Measurements from ENCODE around the gene PADI1. TPM values are rescaled to one million over a fixed set of nuclear protein-coding genes. Genes with fewer than 3 reads are reported as not detected.

PADI1 gene
- polyA plus RNA-seq, 1 of the 3 experiments (the other 2 are of a cell fraction): 0.26 TPM

DNA sequence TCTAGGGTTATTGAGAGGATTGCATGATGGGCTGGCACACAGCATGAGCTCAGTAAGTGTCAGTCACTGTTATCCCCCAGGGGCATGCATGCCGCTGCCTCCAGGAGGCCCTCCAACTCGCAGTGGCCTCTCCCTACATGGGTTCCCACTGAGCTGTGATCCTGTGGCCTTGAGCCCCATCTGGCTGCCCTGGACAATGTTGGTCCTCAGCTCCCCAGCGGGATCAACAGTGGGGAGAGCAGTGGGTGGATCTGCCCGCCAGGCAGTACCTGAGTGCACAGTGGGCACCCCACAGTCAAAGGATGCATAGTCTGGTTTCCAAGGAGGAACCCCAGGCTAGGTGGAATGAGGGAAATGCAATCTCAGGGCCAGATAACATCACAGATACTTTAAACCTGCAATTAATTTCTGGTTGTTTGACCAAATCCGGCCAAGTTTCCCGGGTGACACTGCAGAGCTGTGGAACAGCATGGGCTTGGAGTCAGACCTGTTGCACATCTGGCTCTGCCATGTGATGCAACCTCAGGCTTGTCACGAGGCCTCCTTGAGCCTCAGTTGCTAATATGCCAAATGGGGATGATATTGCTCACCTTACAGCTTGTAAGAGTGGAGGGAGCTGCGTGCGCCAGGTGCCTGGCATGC lies 53.3 kb downstream of the PADI1 start:
- Histone ChIP-seq H3K9me3 (no peaks in the 10 kb centered on the region), H3K27ac (ENCODE audit: low read depth in 2 of 2, low read length in 1 of 2) (no peak overlapping the region), H3K9ac (no peak overlapping the region), H3K36me3 (replicated peaks in 1 of 2; ENCODE audit: control insufficient read depth in 1 of 2, insufficient read depth in 2 of 2, low read length in 1 of 2) (no peaks in the 10 kb centered on the region), H2AFZ (ENCODE audit: low read depth) (no peak overlapping the region), H3K79me2 (ENCODE audit: insufficient read depth) (no peaks in the 10 kb centered on the region), H3K4me1 (ENCODE audit: control insufficient read depth in 1 of 2, insufficient read depth in 2 of 2, low read depth in 1 of 2, low read length in 1 of 2) (no peaks in the 10 kb centered on the region; a peak in 1 of 4 replicates), H3K4me3 (ENCODE audit: low read depth in 2 of 2, low read length in 1 of 2) (no peak overlapping the region), H3F3A (replicated peaks; ENCODE audit: insufficient read depth) (no peaks in the 10 kb centered on the region), H4K20me1 (ENCODE audit: insufficient read depth) (no peaks in the 10 kb centered on the region), H3K9me2 (no peaks in the 10 kb centered on the region), H3K4me2 (no peak overlapping the region), H3K27me3 (ENCODE audit: insufficient read depth) (no peaks in the 10 kb centered on the region)
- DNase-seq: no peak
- ChIA-PET POLR2A (interaction anchor here (1.2 kb wide), 1 partner anchor 19 kb away, joined by 3 read pairs; no protein-coding TSS in a partner anchor), CTCF (interaction anchor here (0.9 to 3.2 kb wide), 5 partner anchors 15 to 133 kb away, joined by 3 to 17 read pairs (median 4); no protein-coding TSS in a partner anchor)
- TF ChIP-seq GABPA (IDR thresholded peaks at IDR 0.05; ENCODE audit: low read depth): no peak
- no peak for TF ChIP-seq EP300 (IDR thresholded peaks at IDR 0.05; ENCODE audit: borderline replicate concordance in 1 of 2, low read depth in 1 of 2, low read length in 1 of 2)
- TF ChIP-seq ELF1 (IDR thresholded peaks at IDR 0.05): no peak
- no peak for TF ChIP-seq YY1 (IDR thresholded peaks at IDR 0.05; ENCODE audit: low read depth)
- no peak for TF ChIP-seq CHD2 (IDR thresholded peaks at IDR 0.05; ENCODE audit: low read length, partially characterized antibody)
- TF ChIP-seq EZH2phosphoT487 (IDR thresholded peaks at IDR 0.05; ENCODE audit: borderline replicate concordance, low read depth): no peak
- TF ChIP-seq, protein P1, sequence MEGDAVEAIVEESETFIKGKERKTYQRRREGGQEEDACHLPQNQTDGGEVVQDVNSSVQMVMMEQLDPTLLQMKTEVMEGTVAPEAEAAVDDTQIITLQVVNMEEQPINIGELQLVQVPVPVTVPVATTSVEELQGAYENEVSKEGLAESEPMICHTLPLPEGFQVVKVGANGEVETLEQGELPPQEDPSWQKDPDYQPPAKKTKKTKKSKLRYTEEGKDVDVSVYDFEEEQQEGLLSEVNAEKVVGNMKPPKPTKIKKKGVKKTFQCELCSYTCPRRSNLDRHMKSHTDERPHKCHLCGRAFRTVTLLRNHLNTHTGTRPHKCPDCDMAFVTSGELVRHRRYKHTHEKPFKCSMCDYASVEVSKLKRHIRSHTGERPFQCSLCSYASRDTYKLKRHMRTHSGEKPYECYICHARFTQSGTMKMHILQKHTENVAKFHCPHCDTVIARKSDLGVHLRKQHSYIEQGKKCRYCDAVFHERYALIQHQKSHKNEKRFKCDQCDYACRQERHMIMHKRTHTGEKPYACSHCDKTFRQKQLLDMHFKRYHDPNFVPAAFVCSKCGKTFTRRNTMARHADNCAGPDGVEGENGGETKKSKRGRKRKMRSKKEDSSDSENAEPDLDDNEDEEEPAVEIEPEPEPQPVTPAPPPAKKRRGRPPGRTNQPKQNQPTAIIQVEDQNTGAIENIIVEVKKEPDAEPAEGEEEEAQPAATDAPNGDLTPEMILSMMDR (IDR thresholded peaks at IDR 0.05): no peak
- TF ChIP-seq TAF1 (IDR thresholded peaks at IDR 0.05; ENCODE audit: borderline replicate concordance, low read depth, low read length): no peak
- no peak for TF ChIP-seq TCF12 (IDR thresholded peaks at IDR 0.05)
- TF ChIP-seq, protein P2, sequence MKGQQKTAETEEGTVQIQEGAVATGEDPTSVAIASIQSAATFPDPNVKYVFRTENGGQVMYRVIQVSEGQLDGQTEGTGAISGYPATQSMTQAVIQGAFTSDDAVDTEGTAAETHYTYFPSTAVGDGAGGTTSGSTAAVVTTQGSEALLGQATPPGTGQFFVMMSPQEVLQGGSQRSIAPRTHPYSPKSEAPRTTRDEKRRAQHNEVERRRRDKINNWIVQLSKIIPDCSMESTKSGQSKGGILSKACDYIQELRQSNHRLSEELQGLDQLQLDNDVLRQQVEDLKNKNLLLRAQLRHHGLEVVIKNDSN (IDR thresholded peaks at IDR 0.05; ENCODE audit: borderline replicate concordance, low read depth): no peak
- TF ChIP-seq, protein P3, sequence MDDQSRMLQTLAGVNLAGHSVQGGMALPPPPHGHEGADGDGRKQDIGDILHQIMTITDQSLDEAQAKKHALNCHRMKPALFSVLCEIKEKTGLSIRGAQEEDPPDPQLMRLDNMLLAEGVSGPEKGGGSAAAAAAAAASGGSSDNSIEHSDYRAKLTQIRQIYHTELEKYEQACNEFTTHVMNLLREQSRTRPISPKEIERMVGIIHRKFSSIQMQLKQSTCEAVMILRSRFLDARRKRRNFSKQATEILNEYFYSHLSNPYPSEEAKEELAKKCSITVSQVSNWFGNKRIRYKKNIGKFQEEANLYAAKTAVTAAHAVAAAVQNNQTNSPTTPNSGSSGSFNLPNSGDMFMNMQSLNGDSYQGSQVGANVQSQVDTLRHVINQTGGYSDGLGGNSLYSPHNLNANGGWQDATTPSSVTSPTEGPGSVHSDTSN (IDR thresholded peaks at IDR 0.05): no peak
- TF ChIP-seq RXRA (IDR thresholded peaks at IDR 0.05; ENCODE audit: borderline replicate concordance, low read depth): no peak
- TF ChIP-seq MXI1 (IDR thresholded peaks at IDR 0.05; ENCODE audit: low read depth, low read length): no peak
- TF ChIP-seq, protein P4, sequence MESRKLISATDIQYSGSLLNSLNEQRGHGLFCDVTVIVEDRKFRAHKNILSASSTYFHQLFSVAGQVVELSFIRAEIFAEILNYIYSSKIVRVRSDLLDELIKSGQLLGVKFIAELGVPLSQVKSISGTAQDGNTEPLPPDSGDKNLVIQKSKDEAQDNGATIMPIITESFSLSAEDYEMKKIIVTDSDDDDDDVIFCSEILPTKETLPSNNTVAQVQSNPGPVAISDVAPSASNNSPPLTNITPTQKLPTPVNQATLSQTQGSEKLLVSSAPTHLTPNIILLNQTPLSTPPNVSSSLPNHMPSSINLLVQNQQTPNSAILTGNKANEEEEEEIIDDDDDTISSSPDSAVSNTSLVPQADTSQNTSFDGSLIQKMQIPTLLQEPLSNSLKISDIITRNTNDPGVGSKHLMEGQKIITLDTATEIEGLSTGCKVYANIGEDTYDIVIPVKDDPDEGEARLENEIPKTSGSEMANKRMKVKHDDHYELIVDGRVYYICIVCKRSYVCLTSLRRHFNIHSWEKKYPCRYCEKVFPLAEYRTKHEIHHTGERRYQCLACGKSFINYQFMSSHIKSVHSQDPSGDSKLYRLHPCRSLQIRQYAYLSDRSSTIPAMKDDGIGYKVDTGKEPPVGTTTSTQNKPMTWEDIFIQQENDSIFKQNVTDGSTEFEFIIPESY (IDR thresholded peaks at IDR 0.05; ENCODE audit: borderline replicate concordance, low read depth): no peak
- no peak for TF ChIP-seq SIN3A (IDR thresholded peaks at IDR 0.05; ENCODE audit: borderline replicate concordance, low read depth, low read length)
- 46% methylated on average over 8 of the region's 9 CpGs for WGBS (ENCODE audit: low lambda C conversion rate)

Data from SK-N-SH (cell line).